H4 (cell line): ENCODE measurements around the gene SPZ1. TPM values are rescaled to one million over a fixed set of nuclear protein-coding genes. Genes with fewer than 3 reads are reported as not detected.
"Not testable (repeated sequence)": the region's sequence is repeated elsewhere in the genome, so short reads cannot be mapped to it uniquely, and the experiment has no call there.

ENCODE experiments used
- DNase-seq: peaks from one replicate; pipeline ENCODE4 v3.0.0-alpha.2; 2015; ENCODE audit warnings: low spot score
- total RNA-seq: library from RNA; depleted of rRNA; stranded (reverse); fragments of >200 nt; shearing (Covaris generic); gene quantifications from 2 replicates; pipeline ENCODE4 v1.2.3, GENCODE V29; 2014; rRNA removed

SPZ1 gene
- total RNA-seq, 1 experiment from 2014 or later = not detected

DNA sequence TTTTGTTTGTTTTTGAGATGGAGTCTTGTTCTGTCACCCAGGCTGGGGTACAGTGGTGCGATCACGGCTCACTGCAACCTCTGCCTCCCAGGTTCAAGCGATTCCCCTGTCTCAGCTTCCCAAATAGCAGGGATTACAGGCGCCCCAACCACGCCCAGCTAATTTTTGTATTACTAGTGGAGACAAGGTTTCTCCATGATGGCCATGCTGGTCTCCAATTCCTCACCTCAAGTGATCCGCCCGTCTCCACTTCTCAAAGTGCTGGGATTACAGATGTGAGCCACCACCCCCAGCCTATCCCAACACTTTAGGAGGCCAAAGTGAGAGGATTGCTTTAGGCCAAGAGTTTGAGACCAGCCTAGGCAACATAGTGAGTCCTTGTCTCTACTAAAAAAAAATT lies 19.3 kb downstream of the SPZ1 start:
- no peak for DNase-seq

DNA sequence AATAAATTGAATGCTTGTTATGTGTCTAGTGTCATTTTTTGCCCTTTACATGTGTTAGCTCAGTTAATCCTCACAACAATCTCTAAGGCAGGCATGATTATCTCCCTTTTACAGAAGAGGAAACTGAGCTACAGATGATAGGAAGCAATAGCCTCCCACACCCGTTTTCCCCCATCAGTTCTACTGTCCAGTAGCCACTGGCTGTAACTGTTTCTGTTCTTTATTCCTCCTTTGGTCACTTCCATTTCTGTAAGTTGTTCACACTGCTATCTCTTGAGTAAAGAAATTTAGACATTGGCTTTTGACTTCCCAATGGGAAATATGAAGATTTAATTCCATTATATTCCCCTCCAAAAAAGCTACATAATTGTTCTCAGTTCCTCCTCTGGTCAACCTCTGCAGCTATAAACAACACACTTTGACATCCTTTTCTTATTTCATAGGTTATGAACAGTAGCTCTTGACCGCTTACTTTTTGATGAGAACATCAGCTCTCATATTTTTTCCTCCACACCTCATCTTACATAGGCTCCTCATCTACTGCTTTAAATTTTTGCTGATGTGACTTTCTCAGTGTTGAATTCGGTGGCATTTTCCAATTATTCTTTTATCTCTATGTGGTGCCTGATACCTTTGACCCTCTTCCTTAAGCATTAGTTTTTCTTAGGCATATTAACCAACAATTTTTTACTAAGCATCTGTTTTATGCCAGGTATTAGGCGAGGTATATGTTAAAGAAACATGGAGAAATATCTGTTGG lies 21.4 kb downstream of the SPZ1 start:
- DNase-seq = no peak

- no peak for DNase-seq
These were observed 23.3 kb downstream of the SPZ1 start for GRCh38 chr5:80343067-80343466.

DNA sequence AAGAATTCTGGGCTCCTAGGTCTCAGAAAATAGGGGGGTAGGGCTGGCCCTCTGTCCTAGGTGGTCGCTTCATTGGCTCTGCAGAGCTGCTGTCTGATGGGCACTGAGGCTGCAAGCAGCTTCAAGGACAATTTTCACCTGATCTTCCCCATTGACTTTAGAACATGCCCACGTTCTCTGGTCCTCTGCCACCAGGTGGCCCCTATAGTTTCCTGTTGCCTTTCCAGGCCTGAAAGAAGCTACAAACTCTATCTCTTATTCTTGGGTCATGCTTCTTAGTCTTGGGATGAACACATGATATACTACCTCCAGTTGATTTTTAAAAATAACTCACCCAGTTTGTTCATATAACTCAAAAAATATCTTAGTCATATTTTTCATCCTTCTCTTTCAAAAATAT lies 26.3 kb downstream of the SPZ1 start:
- peak; percentile 11 for DNase-seq

DNA sequence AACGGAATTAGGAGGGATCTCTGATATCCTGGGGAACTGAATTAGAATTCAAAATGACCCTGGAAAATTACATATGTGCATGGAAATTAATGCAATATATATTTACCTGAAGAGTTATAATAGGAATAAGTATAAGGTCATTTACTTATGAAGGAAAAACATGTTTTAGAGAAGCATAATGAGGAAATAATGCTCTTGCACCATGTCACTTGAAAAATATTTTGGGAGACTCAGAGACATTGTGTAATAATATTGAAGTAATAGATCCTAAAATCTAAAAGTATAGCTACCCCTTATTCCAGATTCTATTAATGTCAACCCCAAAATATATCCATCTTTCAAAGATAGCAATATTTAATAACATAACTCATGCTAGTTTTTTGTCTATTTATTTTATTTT lies 28.4 kb downstream of the SPZ1 start:
- no peak for DNase-seq

DNA sequence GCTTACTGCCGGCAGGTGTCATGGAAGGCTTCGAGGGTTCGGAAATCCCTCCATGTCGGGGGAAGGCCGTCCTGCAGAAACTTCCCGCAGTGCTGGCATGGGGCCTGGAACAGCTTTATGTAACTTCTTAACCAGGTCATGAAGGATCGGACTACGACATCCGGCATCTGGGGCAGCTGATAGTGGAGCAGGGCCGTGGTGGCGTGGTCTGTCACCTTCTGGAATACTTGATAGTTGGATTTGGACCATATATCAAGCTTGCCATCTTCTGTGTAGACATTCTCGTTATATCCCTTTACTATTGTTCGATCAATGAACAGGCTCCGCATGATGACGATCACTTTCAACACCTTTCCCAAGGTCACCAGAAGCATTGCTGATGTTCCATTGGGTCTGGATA lies 31.2 kb downstream of the SPZ1 start:
- not testable (repeated sequence) for DNase-seq

DNA sequence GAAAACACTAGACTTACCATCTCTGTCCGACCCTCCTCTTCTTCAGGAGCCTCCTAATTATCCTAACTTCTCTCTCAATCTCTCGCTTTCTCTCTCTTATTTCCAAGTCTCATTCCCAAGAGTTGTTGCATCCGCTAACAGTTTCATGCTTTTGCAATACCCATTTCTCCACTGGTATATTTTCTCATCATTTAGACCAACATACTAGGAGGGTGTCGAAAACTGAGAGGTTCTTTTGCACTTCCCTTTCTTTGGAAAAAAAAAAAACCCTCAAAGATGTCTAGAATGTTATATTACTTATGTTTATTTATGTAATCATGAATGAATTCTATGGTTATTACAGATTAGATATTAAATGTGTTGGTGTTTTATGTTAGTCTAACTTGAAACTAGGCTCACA lies 35.9 kb downstream of the SPZ1 start:
- no peak for DNase-seq

DNA sequence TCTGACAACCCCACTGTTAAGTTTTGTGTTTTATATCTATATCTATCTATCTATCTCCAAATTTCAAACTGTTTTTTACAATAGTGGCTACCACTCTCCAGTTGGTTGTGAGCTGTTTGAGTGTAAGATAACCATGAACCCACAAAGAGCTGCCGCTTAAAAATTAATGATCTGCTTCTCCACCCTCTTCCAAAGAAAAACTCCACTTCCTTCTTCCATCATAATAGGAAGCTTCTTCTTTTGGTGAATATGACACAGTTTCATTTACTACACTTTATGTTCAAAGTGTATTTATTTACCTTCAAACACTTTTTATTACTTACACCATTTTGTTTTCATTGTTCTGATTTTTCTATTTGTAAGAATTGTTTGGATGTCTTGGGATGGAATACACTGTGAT lies 37.9 kb downstream of the SPZ1 start:
- no peak for DNase-seq

DNA sequence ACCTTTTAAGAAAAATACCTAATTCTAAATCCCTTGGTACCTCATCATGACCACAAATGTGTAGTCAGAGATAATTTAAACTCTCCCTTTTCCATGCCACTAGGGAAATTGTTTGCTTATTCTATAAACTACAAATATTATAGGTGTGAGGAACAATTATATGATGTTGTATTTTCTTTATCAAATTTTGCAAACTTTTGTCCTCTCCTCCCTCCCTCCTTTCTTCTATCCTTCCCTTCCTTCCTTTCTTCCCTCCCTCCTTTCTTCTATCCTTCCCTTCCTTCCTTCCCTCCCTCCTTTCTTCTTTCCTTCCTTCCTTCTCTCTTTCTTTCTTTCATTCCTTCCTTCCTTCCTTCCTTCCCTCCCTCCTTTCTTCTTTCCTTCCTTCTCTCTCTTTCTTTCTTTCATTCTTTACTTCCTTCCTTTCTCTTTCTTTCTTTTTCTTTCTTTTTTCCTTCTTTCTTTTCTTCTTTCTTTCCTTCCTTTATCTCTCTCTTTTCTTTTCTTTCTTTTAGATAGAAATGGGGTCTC lies 41.2 kb downstream of the SPZ1 start:
- DNase-seq = no peak

GRCh38 chr5:80364892-80365291 lies 45.1 kb downstream of the SPZ1 start:
- DNase-seq = no peak

DNA sequence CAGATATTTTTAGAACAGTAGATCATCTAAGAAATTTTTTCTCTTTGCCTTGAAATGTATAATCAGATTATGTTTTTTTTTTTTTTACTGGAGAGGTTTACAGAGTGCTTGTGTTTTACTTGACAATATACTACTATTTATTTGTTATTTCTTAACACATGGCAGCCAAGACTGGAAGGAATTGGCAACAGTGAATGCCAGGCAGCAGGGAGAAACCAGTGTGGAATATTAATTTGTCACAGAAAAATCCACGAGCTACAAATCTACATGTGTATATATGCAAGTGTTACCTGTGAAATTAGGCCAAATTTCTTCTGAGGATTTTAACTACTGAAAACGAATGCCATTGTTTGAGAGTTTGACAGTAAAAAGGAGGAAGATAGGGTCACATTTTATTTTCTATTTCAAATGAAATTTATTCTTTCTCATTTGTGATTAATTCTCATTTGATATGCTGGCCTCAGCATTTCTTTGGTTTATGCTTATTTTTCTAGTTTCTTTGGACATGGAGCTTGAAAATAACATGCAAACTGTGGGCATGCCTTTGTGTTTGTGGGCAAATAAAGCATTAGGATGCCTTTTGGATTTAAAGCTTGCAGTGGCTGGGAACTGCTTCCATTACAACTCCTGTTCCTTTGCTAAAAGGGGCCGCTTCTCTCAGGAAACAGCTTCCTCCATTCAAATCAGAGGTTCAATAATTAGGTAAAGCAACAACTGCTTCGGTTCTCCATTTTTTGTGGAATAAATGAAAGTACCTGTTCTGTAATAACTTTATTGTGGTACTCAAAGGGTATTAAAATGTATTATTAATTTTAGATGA lies 49.1 kb downstream of the SPZ1 start:
- DNase-seq = no peak

DNA sequence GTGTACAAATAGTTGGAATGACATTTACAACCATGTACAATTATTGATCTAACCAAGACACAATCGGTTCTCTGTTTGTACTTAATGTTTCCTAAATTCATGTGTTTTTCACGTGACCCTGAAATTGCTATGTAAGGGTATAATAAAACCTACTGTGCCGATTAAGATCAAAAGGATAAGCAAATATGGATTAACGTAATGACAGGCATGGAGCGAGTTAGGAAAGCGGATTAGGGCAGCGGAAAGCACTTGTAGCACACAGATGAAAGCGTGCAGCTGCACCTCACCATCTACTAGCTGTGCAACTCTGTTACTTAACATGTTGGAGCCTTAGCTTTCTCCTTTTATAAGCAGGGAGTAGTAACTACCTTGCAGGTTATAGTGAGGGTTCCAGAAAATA lies 49.7 kb downstream of the SPZ1 start:
- DNase-seq = no peak

DNA sequence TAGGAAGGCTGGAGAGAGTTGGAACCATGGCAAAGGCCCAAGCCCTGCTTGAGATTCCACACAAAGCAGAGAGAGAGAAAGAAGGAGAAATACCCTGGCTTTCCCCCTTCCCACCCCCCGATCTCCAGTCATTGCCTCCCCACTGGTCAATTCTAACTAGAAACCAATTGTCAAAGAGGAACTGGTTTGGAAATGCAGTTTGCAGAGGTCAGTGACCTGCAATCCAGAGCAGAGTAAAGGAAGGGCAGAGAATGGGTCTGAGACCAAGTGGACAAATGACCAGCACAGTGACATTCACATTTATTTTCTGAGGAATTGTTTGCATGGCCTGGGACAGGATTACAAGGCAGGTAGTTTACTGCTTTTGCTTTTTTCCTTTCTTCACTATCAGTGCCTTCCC lies 50.6 kb downstream of the SPZ1 start:
- no peak for DNase-seq

Other genes starting within 250 kb of the SPZ1 start
- 10.1 and 15.6 TPM in 2 replicates for gene SERINC5, start 64.0 kb upstream of the SPZ1 start, total RNA-seq
- 8.5 and 14.4 TPM in 2 replicates for gene ZFYVE16, start 88.1 kb downstream of the SPZ1 start, total RNA-seq
- gene FAM151B, start 168.1 kb downstream of the SPZ1 start, total RNA-seq = 0.55 and 2.4 TPM in 2 replicates